ENCODE measurements around the gene ATRIP.
"Not testable (repeated sequence)": the region's sequence is repeated elsewhere in the genome, so short reads cannot be mapped to it uniquely, and the experiment has no call there.

The ATRIP gene

GRCh38 chr3:48439820-48440589 lies 6.5 kb upstream of the ATRIP start, which contains the start of the genes CCDC51 and TMA7:
Gene CCDC51, minus strand, starts transcription at chr3:48440119. Its CDS starts 4,991 bp downstream, at chr3:48435128.
Gene TMA7, plus strand, starts transcription at chr3:48440257. Its CDS starts 40 bp downstream, at chr3:48440297.
- DNase-seq: peak; percentile 98

- DNase-seq: no peak
These were observed 6.0 kb upstream of the ATRIP start for GRCh38 chr3:48440590-48440958.

DNA sequence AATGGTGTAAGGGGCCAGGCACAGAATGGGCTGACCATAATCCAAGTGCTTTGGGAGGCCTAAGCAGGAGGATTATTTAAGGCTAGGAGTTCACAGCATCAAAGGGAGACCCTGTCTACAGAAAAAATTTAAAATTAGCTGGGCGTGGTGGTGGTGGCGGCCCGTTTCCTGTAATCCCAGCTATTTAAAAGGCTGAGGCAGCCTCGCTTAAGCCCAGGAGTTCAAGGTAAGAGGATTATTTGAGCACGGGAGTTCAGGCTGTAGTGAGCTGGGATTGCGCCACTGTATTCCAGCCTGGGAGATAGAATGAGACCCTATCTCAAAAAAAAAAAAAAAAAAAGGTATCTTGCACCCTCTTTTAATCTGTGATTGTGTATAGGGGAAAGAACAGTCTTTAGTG lies 4.6 kb upstream of the ATRIP start:
- DNase-seq: no peak

- no peak for DNase-seq
These were observed 1.2 kb upstream of the ATRIP start for GRCh38 chr3:48445277-48445882.

DNA sequence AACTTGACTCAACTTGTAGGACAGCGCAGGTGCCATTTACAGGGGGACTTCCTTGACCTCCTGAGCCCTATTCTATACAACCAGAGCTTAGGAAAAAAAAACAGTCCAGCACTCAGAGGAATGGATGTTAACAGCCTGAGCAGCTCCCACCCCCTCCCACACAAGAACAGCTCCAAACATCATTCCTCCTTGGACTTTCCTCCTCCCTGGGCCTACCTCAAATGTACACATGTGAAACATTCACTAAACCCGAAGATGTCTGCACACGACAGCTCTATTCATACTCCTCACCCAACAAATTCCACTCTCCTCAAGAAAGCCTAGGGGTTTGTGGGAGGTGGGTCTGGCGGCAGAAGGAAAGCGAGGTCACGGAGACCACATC lies 503 bp upstream of the ATRIP start:
- DNase-seq: no peak

GRCh38 chr3:48451270-48451669 lies 4.7 kb downstream of the ATRIP start:
- DNase-seq: no peak

DNA sequence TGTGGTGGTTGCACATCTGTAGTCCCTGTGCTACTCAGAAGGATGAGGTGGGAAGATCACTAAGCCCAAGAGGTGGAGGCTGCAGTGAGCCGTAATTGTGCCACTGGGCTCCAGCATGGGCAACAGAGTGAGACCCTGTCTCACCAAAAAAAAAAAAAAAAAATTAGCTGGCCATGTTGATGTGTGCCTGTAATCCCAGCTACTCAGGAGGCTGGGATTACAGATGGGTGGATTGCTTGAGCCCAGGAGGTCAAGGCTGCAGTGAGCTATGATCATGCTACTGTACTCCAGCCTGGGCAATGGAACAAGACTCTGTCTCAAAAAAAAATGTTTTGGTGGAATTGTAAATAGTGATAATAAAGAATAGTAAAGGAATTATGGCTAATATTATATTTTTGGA lies 9.9 kb downstream of the ATRIP start:
- no peak for DNase-seq

DNA sequence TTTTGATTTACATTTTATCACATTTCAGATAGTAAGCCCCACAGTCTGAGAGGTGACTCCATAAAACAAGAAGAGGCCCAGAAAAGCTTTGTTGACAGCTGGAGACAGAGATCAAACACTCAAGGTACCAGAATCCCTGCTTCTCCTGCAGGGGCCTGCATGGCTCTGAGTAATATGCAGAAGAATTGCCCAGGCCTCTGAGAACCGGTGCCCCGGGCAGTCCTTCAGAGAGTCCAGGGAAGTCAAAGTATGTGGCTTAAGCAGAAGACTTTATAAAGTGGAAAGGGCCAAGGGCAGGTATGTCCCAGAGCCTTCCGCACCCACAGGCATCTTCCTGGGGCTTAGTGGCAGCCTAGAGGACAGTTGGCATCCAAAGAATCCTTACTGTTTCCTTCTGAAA lies 12.8 kb downstream of the ATRIP start:
- DNase-seq: no peak

DNA sequence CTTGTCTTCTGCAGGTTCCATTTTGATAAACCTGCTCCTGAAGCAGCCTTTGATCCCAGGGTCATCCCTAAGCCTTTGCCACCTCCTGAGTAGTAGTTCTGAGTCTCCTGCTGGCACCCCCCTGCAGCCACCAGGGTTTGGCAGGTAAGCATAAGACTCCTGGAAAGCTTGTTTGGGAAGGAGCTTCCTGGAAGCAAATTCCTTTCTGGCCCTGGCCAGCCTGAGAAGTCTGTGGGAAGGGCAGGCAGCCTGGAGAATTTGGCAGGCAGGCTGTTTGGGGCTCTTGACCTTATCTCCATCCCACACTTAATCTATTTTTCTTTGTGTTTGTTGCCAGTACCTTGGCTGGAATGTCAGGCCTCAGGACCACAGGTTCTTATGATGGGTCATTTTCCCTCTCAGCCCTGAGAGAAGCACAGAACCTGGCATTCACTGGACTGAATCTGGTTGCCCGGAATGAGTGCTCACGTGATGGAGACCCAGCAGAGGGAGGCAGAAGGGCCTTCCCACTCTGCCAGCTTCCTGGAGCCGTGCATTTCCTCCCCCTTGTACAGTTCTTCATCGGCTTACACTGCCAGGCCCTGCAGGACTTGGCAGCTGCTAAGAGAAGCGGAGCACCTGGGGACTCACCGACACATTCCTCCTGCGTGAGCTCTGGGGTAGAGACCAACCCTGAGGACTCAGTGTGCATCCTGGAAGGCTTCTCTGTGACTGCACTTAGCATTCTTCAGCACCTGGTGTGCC lies 13.4 kb downstream of the ATRIP start:
- no peak for DNase-seq

DNA sequence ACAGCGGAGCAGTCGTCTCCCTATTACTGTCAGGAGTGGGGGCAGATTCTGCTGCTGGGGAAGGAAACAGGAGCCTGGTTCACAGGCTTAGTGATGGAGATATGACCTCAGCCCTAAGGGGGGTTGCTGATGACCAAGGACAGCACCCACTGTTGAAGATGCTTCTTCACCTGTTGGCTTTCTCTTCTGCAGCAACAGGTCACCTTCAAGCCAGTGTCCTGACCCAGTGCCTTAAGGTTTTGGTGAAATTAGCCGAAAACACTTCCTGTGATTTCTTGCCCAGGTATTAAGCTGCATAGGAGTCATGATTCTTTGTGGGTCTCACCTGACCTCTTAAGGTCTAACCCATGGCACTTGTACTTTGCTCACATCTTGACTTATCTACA lies 14.0 kb downstream of the ATRIP start:
- DNase-seq: no peak

DNA sequence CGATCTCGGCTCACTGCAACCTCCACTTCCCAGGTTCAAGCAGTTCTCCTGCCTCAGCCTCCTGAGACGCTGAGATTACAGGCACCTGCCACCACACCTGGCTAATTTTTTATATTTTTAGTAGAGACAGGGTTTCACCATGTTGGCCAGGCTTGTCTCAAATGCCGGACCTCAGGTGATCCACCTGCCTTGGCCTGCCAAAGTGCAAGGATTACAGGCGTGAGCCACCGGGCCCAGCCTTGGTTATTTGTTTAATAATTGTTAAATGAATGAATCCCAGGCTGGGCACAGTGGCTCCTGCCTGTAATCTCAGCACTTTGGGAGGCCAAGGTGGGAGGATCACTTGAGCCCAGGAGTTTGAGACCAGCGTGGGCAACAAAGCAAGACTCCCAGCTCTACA lies 15.2 kb downstream of the ATRIP start:
- DNase-seq: not testable (repeated sequence)

DNA sequence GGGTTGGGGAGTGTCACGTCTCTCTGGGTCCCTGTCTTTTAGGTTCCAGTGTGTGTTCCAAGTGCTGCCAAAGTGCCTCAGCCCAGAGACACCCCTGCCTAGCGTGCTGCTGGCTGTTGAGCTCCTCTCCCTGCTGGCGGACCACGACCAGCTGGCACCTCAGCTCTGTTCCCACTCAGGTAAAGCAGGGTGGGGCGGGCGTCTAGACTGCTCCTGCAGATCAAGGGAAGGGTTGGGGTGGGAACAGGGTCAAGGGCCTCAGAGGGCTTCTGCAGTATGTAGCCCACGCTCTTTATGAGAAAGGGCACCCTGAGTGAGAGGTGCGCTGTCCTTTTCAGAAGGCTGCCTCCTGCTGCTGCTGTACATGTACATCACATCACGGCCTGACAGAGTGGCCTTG lies 17.2 kb downstream of the ATRIP start:
- DNase-seq: no peak

GRCh38 chr3:48464713-48465221 lies 18.2 kb downstream of the ATRIP start:
- DNase-seq: no peak

DNA sequence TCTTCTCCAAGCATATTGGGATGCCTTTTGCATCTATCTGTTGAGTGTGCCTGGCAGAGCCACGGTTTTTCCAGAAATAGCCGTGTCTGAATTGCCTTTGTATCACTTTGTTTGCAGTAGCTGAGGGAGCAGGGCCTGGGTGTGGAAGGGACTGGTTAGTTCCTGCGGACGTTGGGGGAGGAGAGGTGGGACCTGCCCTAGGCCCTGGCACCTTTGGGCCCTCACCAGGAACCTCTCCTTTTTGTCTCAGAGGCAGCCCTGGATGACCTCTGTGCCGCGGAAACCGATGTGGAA lies 18.6 kb downstream of the ATRIP start:
- DNase-seq: no peak

- DNase-seq: peak; percentile 71
These were observed 19.2 kb downstream of the ATRIP start for GRCh38 chr3:48465531-48466378.

DNA sequence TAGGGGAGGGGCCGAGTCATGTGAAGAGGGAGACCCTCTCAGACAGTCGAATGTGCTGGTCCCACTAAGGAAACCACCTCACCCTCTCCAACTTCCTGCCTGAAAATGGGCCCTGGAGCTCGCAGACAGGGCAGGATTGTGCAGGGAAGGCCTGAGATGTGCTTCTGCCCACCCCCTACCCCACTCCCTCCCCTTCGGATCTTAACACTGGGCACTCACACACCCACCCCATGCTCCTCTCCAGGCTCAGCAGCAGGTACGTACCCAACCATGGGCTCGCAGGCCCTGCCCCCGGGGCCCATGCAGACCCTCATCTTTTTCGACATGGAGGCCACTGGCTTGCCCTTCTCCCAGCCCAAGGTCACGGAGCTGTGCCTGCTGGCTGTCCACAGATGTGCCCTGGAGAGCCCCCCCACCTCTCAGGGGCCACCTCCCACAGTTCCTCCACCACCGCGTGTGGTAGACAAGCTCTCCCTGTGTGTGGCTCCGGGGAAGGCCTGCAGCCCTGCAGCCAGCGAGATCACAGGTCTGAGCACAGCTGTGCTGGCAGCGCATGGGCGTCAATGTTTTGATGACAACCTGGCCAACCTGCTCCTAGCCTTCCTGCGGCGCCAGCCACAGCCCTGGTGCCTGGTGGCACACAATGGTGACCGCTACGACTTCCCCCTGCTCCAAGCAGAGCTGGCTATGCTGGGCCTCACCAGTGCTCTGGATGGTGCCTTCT lies 20.0 kb downstream of the ATRIP start:
- DNase-seq: no peak

- DNase-seq: no peak
These were observed 20.5 kb downstream of the ATRIP start for GRCh38 chr3:48467110-48467454.

GRCh38 chr3:48467473-48468267 lies 21.1 kb downstream of the ATRIP start:
- DNase-seq: no peak

GRCh38 chr3:48468329-48468731 lies 21.8 kb downstream of the ATRIP start:
- no peak for DNase-seq

DNA sequence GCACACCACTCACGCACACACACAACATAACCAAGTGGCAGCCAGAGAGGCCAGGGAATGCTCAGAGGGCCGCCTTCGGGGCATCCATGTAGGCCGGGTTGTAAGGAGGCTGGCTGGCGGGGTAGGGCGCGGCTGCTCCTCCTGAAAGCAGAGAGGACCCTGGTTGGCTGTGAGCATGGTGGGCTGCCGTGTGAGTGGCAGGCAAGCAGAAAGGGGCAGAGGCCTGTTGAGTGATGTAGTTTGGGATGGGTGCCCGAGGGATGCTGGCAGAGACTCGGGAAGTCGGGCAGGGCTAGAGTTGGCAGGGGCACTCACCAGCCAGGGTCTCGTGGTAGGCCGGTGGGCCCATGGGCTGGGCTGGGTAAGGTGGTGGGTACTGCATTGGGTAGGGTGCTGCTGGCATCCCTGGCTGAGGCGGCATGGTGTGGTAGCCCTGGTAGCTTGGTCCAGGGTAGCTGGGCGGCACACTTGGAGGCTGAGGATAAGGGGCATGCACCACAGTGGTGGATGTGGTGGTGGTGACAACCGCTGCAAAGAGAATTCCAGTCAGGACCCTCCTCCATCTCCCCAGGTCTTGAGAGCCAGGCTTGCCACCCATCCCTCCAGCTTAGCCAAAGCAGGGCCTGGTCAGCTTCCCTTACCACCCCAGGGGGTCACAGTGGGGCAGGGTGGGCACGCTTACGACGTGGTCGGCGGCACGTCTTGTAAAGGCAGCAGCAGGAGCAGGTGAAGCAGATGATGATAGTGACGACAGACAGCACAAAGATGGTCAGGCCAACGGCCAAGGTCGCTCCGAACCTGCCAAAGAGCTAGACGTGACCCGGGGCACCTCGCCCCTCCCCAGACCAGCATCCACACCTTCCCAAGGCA lies 22.7 kb downstream of the ATRIP start:
- no peak for DNase-seq

GRCh38 chr3:48470286-48470685 lies 23.7 kb downstream of the ATRIP start:
- DNase-seq: no peak
